ENCODE results near the gene FARP2. TPM values are rescaled to one million over a fixed set of nuclear protein-coding genes. Genes with fewer than 3 reads are reported as not detected.

Gene FARP2
- polyA plus RNA-seq, 1 of the 3 experiments (the other 2 are of a cell fraction), result 11.5 TPM

- Histone ChIP-seq H3K9me2 (no peaks in the 10 kb centered on the region), H3K36me3 (replicated peaks in 1 of 2; ENCODE audit: control insufficient read depth in 1 of 2, insufficient read depth in 2 of 2, low read length in 1 of 2) (no peaks in the 10 kb centered on the region), H3K27ac (ENCODE audit: low read depth in 2 of 2, low read length in 1 of 2) (no peak overlapping the region), H3F3A (replicated peaks; ENCODE audit: insufficient read depth) (no peaks in the 10 kb centered on the region), H4K20me1 (ENCODE audit: insufficient read depth) (no peaks in the 10 kb centered on the region), H3K9me3 (no peaks in the 10 kb centered on the region), H3K4me3 (ENCODE audit: low read depth in 2 of 2, low read length in 1 of 2) (no peak overlapping the region), H3K79me2 (ENCODE audit: insufficient read depth) (no peaks in the 10 kb centered on the region), H3K9ac (no peak overlapping the region), H3K4me2 (no peak overlapping the region), H3K27me3 (ENCODE audit: insufficient read depth) (no peaks in the 10 kb centered on the region), H3K4me1 (ENCODE audit: control insufficient read depth in 1 of 2, insufficient read depth in 2 of 2, low read depth in 1 of 2, low read length in 1 of 2) (no peaks in the 10 kb centered on the region), H2AFZ (ENCODE audit: low read depth) (no peak overlapping the region)
- TF ChIP-seq REST (IDR thresholded peaks at IDR 0.05; ENCODE audit: low read depth, low read length) (no peak), FOSL2 (IDR thresholded peaks at IDR 0.05; ENCODE audit: borderline replicate concordance, low read depth) (no peak), SMC3 (IDR thresholded peaks at IDR 0.05; ENCODE audit: low read depth, low read length) (no peak), RFX5 (IDR thresholded peaks at IDR 0.05; ENCODE audit: low read length) (no peak), TEAD4 (IDR thresholded peaks at IDR 0.05; ENCODE audit: borderline replicate concordance, insufficient read depth) (no peak), GATA2 (CRISPR knock-in tag; IDR thresholded peaks at IDR 0.05) (no peak), RAD21 (IDR thresholded peaks at IDR 0.05; ENCODE audit: low read length) (no peak), MAX (IDR thresholded peaks at IDR 0.05; ENCODE audit: low read depth) (no peak), FOXJ3 (CRISPR knock-in tag; IDR thresholded peaks at IDR 0.05) (no peak)
- CTCF ChIA-PET, result no interaction called here
- 80% methylated on average over 3 of the region's 3 CpGs for WGBS (ENCODE audit: low lambda C conversion rate)
- DNase-seq, result no peak
- POLR2A ChIA-PET, result no interaction called here
Observed at GRCh38 chr2:241454837-241455485, 98.9 kb downstream of the FARP2 start.

- Histone ChIP-seq H3K9me2 (no peaks in the 10 kb centered on the region), H3K4me3 (ENCODE audit: low read depth in 2 of 2, low read length in 1 of 2) (no peak overlapping the region), H3K9ac (no peak overlapping the region), H2AFZ (ENCODE audit: low read depth) (no peak overlapping the region), H3K36me3 (replicated peaks in 1 of 2; ENCODE audit: control insufficient read depth in 1 of 2, insufficient read depth in 2 of 2, low read length in 1 of 2) (no peaks in the 10 kb centered on the region), H3K27me3 (ENCODE audit: insufficient read depth) (no peaks in the 10 kb centered on the region), H3K79me2 (ENCODE audit: insufficient read depth) (no peaks in the 10 kb centered on the region), H4K20me1 (ENCODE audit: insufficient read depth) (no peaks in the 10 kb centered on the region), H3K27ac (ENCODE audit: low read depth in 2 of 2, low read length in 1 of 2) (no peak overlapping the region), H3F3A (replicated peaks; ENCODE audit: insufficient read depth) (no peaks in the 10 kb centered on the region), H3K4me1 (ENCODE audit: control insufficient read depth in 1 of 2, insufficient read depth in 2 of 2, low read depth in 1 of 2, low read length in 1 of 2) (no peaks in the 10 kb centered on the region; a peak in 1 of 4 replicates), H3K4me2 (no peak overlapping the region), H3K9me3 (no peaks in the 10 kb centered on the region)
- DNase-seq, result peak; percentile 10
- ChIA-PET POLR2A (no interaction called here), CTCF (no interaction called here)
- TF ChIP-seq RCOR1 (IDR thresholded peaks at IDR 0.05; ENCODE audit: low read length), result no peak
- TF ChIP-seq POLR2AphosphoS5 (IDR thresholded peaks at IDR 0.05; ENCODE audit: low read depth, low read length), result no peak
- no peak for TF ChIP-seq RFX5 (IDR thresholded peaks at IDR 0.05; ENCODE audit: low read length)
- no peak for TF ChIP-seq REST (IDR thresholded peaks at IDR 0.05; ENCODE audit: low read depth, low read length)
- no peak for TF ChIP-seq TAF1 (IDR thresholded peaks at IDR 0.05; ENCODE audit: borderline replicate concordance, low read depth, low read length)
- no peak for TF ChIP-seq IRF3 (IDR thresholded peaks at IDR 0.05; ENCODE audit: low read depth, low read length)
- no peak for TF ChIP-seq FOSL2 (IDR thresholded peaks at IDR 0.05; ENCODE audit: borderline replicate concordance, low read depth)
- no peak for TF ChIP-seq NRF1 (IDR thresholded peaks at IDR 0.05; ENCODE audit: low read depth, low read length)
- 92% methylated on average over 7 of the region's 11 CpGs for WGBS (ENCODE audit: low lambda C conversion rate)
Observed at GRCh38 chr2:241456546-241456945, 100.5 kb downstream of the FARP2 start.
